ENCODE data around the gene IKBKE. TPM values are rescaled to one million over a fixed set of nuclear protein-coding genes. Genes with fewer than 3 reads are reported as not detected.

IKBKE gene
- total RNA-seq: 10.3 and 10.9 TPM in 2 replicates

DNA sequence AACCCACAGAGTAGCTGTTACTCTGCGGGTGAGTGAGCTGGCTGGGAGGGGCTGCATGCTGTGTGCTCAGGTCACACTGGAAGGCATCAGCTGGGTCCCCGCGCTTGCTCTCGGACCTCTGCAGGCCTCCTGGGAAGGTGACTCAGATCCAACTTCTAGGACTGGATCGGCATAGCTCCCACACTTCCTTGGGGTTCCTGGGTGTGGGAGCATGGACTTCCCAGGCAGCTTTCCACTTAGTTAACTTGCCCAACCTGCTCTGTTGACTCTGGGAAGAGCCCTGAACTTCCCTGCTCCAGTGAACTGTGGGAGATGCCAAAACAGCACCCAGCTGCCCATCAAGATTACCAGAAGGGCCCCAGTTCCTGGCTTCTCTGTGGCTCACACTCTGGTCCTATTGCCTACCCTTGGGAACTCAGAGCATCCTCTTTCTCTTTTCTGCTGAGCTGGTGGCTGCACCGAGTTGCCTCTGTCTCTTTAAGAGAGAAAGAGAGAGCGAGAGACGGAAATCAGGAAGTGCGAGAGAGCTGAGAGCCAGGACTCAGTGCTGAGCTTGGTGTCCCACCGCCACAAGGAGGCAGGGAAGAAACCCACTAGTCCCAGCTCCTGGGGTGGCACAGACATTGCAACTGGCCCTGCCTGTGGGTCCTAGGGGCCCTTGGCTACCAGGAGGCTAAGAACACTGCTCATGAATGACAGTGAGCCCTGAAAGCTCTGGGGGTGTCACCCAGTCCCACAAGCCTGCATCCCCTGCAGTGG lies at the start of gene IKBKE:
Gene IKBKE, plus strand, starts transcription at position 544 of the 759 bp plus-strand sequence. CDS start 2,752 bp downstream, outside the sequence.

DNA sequence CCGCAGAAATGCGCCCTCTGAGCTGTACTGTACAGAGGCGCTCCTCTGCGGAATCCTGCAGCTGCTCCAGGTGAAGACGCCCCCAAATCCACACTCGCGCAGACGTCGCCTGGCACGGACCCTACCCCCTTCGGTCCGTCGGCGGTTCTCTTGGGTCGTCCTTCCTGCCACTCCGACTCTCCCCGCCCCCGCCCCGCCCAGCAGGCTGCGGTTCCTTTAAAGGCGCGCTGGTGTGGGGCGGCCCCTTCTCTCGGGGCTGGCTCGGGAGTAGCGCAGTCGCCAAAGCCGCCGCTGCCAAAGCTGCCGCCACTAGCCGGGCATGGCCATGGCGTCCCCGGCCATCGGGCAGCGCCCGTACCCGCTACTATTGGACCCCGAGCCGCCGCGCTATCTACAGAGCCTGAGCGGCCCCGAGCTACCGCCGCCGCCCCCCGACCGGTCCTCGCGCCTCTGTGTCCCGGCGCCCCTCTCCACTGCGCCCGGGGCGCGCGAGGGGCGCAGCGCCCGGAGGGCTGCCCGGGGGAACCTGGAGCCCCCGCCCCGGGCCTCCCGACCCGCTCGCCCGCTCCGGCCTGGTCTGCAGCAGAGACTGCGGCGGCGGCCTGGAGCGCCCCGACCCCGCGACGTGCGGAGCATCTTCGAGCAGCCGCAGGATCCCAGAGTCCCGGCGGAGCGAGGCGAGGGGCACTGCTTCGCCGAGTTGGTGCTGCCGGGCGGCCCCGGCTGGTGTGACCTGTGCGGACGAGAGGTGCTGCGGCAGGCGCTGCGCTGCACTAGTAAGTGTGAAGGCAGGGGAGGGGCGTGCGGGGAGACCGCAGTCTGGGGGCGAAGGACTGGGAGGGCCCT lies 37.2 kb downstream of the IKBKE start, which contains the start of gene RASSF5:
Gene RASSF5, plus strand, starts transcription at position 248 of the 846 bp plus-strand sequence. Its CDS starts 72 bp downstream, at position 320.

Other genes starting within 250 kb of the IKBKE start
- gene RASSF5, start 37.1 kb downstream of the IKBKE start, total RNA-seq: 0.50 and 0.89 TPM in 2 replicates
- gene EIF2D, start 142.0 kb downstream of the IKBKE start, total RNA-seq: 49.4 and 52.3 TPM in 2 replicates
- 12.8 and 15.5 TPM in 2 replicates for gene DYRK3, start 165.1 kb downstream of the IKBKE start, total RNA-seq
- 39.5 and 45.9 TPM in 2 replicates for gene MAPKAPK2, start 214.4 kb downstream of the IKBKE start, total RNA-seq